LNCAP (cell line): Measurements from ENCODE around the gene TAS2R50.

ENCODE experiments used
- TF ChIP-seq, protein P1 (sequence below): fragments of 450-650 bp; IDR thresholded peaks from 2 replicates; pipeline ENCODE4 v1.5.1; 2017; ENCODE audit warnings: mild to moderate bottlenecking

The TAS2R50 gene

DNA sequence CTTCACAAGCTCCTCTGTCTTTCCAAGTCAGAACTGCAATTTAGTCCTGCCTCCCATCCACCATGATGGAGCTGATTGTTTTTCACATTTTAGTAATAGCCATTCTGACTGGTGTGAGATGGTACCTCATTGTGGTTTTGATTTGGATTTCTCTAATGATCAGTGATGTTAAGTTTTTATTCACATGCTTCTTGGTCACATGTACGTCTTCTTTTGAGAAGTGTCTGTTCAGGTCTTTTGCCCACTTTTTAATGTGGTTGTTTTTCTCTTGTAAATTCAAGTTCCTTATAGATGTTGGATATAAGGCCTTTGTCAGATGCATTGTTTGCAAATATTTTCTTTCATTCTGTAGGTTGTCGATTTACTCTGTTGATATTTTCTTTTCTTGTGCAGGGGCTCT is 43.5 kb downstream of the TAS2R50 start:
- TF ChIP-seq, protein P1, sequence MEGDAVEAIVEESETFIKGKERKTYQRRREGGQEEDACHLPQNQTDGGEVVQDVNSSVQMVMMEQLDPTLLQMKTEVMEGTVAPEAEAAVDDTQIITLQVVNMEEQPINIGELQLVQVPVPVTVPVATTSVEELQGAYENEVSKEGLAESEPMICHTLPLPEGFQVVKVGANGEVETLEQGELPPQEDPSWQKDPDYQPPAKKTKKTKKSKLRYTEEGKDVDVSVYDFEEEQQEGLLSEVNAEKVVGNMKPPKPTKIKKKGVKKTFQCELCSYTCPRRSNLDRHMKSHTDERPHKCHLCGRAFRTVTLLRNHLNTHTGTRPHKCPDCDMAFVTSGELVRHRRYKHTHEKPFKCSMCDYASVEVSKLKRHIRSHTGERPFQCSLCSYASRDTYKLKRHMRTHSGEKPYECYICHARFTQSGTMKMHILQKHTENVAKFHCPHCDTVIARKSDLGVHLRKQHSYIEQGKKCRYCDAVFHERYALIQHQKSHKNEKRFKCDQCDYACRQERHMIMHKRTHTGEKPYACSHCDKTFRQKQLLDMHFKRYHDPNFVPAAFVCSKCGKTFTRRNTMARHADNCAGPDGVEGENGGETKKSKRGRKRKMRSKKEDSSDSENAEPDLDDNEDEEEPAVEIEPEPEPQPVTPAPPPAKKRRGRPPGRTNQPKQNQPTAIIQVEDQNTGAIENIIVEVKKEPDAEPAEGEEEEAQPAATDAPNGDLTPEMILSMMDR, result no peak

GRCh38 chr12:10941916-10942607 is 44.6 kb downstream of the TAS2R50 start:
- TF ChIP-seq, protein P1, result no peak

GRCh38 chr12:10941369-10941768 is 45.3 kb downstream of the TAS2R50 start:
- TF ChIP-seq, protein P1, result no peak

GRCh38 chr12:10940389-10940788 is 46.3 kb downstream of the TAS2R50 start:
- TF ChIP-seq, protein P1, result no peak

DNA sequence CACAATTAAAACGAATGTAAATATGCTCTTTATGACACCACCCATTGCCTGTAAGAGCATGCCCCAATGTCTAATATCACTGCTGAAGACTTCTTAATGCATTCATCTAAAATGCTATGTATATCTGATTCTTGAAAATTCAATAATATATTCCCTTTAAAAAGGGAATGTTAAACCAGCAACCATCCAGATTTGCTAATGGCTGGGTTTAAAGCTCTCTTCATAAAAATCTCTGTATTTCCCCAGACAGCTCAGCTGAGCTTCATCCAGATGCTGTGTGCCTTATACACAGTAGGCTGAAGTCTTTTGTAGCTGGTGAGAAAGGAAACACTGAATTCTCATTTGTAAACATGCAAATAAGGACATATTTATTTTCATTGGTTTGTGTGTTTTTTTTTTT is 47.5 kb downstream of the TAS2R50 start, which contains the start of gene TAS2R14:
Gene TAS2R14, minus strand, starts transcription at position 101 of the 400 bp plus-strand sequence. Its CDS starts 56 bp downstream, at position 45.
- TF ChIP-seq, protein P1, result no peak

GRCh38 chr12:10936506-10936905 is 50.2 kb downstream of the TAS2R50 start:
- TF ChIP-seq, protein P1, result no peak
